Measurements from ENCODE around the gene LIPK.

- TF ChIP-seq, protein P1, sequence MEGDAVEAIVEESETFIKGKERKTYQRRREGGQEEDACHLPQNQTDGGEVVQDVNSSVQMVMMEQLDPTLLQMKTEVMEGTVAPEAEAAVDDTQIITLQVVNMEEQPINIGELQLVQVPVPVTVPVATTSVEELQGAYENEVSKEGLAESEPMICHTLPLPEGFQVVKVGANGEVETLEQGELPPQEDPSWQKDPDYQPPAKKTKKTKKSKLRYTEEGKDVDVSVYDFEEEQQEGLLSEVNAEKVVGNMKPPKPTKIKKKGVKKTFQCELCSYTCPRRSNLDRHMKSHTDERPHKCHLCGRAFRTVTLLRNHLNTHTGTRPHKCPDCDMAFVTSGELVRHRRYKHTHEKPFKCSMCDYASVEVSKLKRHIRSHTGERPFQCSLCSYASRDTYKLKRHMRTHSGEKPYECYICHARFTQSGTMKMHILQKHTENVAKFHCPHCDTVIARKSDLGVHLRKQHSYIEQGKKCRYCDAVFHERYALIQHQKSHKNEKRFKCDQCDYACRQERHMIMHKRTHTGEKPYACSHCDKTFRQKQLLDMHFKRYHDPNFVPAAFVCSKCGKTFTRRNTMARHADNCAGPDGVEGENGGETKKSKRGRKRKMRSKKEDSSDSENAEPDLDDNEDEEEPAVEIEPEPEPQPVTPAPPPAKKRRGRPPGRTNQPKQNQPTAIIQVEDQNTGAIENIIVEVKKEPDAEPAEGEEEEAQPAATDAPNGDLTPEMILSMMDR (IDR thresholded peaks at IDR 0.05): peak; percentile 33 to 66 (median 48)
- TF ChIP-seq POLR2A (IDR thresholded peaks at IDR 0.05; ENCODE audit: low read depth) (no peak), POLR2AphosphoS5 (IDR thresholded peaks at IDR 0.05) (no peak)
These were observed 18.1 kb upstream of the LIPK start for GRCh38 chr10:88687853-88688467.
